ENCODE data around the gene DNAJB1.

Gene DNAJB1

DNA sequence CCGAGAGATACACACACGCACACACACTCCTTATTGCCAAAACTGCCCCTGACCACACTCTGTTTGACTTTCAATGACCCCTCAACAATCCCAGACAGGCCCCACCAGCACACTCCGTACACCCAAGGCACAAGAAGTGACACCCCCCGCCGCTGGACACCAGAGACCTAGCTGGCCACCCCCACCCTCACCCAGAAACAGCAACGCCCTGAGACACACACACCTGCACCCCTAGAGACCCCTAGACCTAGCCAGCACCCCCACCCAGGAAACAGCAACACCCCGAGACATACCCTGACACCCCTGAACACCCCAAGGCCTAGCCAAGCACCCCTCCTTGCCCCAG lies 41.9 kb downstream of the DNAJB1 start:
- FAIRE-seq (no peak), DNase-seq (ENCODE audit: extremely low spot score, insufficient read length, low read depth) (no peak)

DNA sequence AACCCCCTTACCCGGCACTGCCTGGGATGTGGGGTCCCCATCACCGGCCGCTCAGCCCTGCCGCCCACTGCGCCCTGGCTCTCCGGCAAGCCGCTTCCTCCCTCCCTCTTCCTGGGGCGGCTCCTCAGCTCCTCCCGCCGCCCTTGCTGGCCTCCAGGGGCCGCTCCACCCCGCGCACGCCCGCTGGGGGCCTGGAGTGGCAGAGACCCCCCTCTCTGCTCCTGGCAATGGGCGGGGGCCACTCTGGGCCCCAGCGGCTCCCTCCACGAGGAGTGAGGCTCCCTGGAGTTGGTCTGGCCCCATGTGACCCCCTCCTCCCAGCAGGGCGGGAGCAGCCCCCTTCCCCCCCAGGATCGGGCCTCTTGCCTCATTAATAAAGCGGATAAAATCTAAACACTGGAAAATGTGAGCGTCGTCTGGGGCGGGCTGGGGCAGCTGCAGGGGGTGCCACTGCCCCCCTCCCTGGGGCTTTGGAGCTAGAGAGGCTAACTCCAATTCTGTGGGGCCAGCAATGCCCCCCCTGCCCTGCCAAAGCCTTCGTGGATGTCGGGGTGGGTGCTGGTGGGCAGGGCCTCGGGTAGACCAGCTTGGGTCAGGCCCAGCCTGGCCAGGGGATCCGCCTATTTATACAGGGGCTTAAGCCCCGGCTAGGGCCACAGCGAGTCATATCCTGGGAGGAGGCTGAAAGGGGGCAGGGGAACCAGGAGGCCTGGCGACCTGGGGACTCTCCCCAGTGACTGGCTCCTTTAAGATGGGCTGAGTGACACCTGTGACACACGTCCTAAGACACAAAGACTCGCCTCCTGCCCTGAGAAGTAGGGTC lies 42.7 kb downstream of the DNAJB1 start, which contains the start of gene PTGER1:
Gene PTGER1, minus strand, starts transcription at position 104 of the 823 bp plus-strand sequence. CDS start 1,034 bp downstream, outside the sequence.
- DNase-seq (ENCODE audit: extremely low spot score, insufficient read length, low read depth), result no peak
- no peak for FAIRE-seq

DNA sequence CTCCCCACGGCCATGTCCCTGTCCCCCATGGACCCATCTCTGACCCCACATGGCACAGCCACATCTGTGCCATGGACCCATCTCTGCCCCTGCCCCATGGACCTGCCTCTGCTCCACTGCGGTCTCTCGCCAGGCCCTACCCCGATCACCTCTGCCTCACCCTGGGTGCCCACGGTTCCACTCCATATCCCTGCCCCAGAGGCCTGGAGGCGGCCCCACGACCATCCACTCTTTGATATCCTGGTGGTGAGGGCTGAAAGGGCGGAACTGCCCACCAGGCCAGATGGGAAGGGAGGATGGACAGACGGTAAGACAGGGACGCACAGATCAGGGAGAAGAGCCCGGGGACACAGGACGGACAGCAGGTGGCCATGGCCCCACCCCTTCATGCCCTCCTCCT lies 43.4 kb downstream of the DNAJB1 start:
- FAIRE-seq (no peak), DNase-seq (ENCODE audit: extremely low spot score, insufficient read length, low read depth) (no peak)

DNA sequence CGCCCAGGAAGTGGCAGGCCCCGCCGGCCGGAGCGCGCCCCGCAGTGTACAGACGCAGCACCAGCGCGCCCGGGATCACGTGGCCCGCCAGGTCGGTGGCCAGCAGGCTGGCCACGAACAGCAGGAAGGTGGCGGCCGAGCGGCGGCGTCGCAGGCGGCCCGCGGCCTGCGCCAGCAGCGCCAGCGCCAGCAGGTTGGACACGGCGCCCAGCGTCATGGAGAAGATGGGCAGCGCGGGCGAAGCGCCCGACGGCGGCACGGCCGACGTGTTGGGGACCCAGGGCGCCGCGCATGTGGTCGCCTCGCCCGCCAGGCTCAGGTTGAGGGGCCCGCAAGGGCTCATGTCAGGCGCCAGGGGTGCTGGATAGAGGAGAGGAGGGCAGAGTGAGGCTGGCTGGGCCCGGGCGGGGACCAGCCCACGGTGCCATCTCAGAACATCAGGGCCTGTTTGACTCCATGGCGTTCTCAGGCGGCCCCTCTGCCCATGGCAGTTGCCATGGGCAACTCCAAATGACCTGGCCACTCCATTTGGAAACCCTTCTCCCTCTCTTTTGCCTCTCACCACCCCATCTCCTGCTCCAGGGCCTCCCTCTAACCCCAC lies 44.1 kb downstream of the DNAJB1 start:
- FAIRE-seq (no peak), DNase-seq (ENCODE audit: extremely low spot score, insufficient read length, low read depth) (no peak)

DNA sequence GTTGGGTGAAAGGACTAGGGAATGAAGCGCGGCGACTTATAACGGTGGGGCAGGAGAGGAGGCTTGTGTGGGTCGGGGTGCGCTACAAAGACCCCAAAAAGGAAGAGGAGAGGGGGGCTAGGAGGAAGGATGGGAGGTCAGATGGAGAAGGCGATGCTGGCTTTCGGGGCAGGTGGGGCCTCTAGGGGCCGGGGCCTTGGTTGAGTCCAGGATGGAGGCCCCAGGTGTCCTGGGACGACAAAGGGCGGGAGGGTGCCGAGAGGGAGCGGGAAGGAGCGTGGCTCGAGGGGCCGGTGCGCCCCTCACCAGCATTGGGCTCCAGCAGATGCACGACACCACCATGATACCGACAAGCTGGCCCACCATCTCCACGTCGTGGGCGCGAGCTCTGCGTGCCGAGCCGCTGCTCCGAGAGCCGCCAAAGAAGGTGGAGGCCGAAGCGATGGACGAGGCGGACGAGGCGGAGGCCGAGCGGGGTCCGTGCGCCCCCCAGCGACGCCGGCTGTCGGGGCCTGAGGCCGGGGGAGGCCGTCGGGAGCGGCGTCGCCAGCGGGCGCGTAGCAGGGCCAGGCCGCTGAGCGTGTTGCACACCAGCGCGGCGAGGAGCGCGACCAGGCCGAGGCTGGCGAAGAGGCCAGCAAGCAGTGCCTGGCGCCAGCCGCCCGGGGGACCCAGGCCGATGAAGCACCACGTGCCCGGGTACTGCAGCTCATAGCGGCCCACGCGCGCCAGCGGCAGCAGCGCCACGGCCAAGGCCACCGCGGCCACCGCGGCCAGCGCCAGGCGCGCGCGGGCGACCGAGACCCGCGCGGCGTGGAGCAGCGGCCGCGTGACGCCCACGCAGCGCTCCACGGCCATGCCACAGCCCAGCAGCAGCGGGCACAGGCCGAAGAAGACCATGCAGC lies 44.9 kb downstream of the DNAJB1 start:
- DNase-seq (ENCODE audit: extremely low spot score, insufficient read length, low read depth) (no peak), FAIRE-seq (no peak)

DNA sequence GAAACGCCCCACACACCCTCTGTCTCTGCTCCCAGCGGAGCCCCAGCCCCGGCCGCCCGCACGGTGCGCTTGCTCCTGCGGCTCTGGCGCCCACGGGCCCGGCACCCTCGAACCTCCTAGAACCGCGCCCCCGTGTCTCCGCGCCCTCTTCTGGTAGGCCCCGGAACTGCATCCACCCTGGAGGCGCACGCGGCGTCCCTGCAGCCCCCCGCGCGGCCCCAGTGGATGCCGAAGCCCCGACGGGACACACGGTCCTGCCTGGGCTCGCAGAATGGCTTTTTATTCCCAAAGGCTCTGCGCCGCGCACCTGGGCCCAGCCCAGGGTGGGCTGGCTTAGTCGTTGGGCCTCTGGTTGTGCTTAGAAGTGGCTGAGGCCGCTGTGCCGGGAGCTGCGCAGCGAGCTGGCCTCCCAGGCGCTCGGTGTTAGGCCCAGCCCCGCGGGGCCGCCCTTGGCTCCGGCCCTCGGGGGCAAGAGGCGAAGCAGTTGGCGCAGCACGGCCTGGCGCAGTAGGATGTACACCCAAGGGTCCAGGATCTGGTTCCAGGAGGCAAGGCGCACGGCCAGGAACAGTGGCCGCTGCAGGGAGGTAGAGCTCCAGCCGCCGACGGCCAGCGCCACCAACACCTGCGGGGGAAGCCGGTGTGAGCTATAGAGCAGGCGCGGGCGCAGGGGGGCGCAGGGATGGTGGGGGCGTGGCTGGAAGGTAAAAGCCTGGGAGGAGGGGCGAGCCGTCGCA lies 45.8 kb downstream of the DNAJB1 start:
- FAIRE-seq (peak; percentile 59), DNase-seq (ENCODE audit: extremely low spot score, insufficient read length, low read depth) (peak; percentile 78)

DNA sequence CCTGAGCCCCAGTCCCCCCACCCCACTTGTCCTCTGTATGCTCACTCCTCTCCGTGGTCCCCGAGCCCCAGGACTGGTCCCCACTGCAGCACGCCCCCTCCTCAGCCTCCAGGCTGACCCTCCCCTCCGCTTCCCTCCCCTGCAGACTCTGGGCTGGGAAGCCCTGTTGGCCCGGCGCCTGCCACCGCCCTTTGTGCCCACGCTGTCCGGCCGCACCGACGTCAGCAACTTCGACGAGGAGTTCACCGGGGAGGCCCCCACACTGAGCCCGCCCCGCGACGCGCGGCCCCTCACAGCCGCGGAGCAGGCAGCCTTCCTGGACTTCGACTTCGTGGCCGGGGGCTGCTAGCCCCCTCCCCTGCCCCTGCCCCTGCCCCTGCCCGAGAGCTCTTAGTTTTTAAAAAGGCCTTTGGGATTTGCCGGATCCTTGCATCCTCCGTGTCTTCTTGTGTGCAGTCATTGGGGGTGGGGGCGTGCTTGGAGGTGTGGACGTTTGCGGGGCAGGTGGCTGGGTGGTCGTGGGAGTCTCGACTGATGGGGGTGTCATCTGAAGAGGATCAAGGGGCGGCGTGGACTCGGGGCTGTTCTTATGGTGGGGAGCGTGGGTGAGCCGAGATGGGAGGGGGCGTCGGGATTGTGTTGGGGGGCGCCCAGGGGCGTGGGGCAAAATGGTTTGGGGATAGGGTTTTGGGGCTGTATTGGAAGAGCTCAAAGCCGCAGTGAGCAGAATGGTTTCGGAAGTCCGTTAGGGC lies 46.6 kb downstream of the DNAJB1 start:
- FAIRE-seq, result no peak
- no peak for DNase-seq (ENCODE audit: extremely low spot score, insufficient read length, low read depth)

DNA sequence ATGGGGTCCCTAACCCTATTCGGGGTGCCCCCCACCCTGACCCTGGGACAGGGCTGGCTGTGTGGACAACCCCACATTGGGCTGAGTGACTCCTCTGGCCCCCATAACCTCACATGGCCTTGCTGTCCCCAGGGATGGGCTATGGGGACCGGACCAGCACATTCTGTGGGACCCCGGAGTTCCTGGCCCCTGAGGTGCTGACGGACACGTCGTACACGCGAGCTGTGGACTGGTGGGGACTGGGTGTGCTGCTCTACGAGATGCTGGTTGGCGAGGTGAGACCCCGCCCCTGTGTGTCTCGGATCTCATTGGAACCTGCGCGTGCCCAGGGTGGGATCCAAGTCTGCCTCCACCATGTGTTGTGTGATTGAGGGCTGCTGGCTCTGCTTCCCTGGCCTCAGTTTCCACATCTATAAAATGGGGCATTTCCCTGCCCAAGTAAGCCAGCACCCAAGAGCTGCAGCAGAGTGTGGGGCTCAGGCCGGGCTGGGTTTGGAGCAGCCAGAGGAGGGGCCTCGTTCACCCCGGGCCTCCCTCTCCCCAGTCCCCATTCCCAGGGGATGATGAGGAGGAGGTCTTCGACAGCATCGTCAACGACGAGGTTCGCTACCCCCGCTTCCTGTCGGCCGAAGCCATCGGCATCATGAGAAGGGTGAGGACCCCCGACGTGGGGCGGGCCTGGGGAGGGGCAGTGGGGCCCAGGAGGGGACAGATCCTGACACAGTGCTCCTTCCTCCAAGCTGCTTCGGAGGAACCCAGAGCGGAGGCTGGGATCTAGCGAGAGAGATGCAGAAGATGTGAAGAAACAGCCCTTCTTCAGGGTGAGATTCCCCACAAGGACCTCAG lies 47.9 kb downstream of the DNAJB1 start:
- no peak for FAIRE-seq
- no peak for DNase-seq (ENCODE audit: extremely low spot score, insufficient read length, low read depth)

DNA sequence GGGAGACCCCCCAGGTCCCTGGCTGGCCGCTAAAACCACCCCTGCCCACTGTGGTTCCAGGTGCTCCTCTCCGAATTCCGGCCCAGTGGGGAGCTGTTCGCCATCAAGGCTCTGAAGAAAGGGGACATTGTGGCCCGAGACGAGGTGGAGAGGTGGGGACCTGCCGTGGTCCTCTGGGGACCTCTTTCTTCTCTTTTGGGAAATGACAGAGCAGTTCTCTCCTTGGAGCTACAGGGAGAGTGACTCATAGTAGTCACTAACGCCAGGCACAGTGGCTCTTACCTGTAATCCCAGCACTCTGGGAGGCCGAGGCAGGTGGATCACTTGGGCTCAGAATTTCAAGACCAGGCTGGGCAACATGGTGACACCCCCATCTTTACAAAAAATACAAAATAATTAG lies 50.4 kb downstream of the DNAJB1 start:
- DNase-seq (ENCODE audit: extremely low spot score, insufficient read length, low read depth) (no peak), FAIRE-seq (no peak)

DNA sequence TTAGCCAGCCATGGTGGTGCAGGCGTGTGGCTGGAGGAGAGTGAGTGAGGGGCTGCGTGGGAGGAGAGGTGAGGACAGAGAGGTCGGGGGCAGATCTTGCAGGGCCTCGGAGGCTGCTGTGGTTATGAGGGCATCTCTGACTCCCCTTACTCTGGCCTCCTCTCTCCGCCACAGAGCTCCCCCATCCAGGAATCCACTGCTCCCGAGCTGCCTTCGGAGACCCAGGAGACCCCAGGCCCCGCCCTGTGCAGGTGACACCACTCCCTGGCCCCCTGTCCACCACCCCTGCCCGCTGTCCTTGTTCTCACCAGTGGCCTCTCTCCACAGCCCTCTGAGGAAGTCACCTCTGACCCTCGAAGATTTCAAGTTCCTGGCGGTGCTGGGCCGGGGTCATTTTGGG lies 50.8 kb downstream of the DNAJB1 start:
- no peak for DNase-seq (ENCODE audit: extremely low spot score, insufficient read length, low read depth)

More for the DNA sequence above, 50.8 kb downstream of the DNAJB1 start:
- no peak for FAIRE-seq
